Activated gamma-delta T cell (primary cell): Measurements from ENCODE around the gene PRPH2.
"Not testable (repeated sequence)": the region's sequence is repeated elsewhere in the genome, so short reads cannot be mapped to it uniquely, and the experiment has no call there.

Experiments used
- DNase-seq: peaks from one replicate; lab custom pipeline; 2025; lab: John Stamatoyannopoulos, UW

PRPH2 gene

DNA sequence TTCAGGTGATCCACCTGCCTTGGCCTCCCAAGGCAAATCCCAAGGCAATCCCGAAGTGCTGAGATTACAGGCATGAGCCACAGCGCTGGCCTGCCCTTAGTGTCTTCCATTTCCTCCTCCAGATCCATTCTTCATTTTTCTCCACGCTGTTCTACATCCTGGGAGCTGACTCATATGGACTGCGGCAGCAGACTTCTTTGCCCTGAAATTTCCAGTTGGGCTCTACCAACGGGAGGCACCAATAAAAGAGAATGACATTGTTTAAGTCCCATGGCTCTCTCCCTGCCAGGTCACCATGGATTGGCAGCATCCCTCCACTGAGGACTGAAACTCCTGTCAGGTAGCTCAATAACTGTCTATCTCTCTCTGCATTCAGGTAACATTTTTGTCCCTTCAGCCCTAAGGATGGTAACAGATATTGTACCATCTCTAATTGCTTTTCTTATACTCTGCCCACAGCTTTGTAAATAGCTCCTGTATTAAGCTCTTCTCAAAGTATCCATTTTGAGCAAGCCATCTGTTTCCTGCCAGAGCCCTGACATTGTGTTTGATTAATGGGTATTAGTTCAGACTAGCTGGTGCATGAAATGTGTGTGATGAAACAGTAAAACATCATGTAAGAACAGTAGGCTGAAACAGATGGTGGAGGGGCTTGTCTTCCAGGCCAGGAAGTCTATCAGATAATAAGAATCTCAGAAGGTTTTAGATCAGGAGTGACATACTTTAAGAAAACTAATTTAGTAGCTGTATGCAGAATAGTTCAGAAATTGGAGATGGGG, 19.9 kb upstream of the PRPH2 start:
- DNase-seq: no peak

DNA sequence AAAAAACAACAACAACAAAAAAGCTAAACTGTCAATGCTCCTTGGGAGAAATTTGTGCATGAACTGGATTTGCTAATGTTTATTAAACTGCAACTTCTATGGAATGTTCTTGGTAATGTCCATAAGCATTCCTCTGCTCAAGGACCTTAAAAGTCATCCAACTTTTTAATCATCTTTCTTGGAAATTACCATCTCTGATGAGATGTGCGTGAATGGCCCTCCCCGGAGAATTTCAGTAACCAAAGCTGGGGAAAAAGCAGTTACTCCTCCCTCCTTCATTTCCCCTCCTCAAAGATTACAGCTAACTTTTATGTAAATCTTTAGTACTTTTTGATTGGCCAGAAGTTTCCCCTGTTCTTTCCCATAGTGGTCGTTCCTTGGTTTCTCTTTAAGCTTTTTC, 18.3 kb upstream of the PRPH2 start:
- DNase-seq: no peak

DNA sequence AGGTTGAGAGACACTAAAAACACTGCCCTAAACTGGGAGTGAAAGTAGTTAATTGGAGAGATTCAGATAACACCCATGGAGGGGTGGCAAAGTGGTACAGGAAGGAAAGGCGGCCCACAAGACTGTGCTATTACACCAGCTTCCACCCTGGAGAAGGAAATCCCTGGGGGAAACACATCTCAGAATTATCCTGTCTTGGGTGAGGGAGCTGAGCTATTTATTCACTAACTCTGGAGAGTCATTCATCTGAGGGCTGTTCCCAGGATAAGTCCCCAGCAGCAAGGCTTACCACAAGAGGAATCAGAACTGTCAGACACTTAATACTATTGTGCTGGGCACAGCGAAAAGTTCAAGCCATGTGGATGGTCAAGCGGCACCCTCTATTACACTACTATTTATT, 13.6 kb upstream of the PRPH2 start:
- no peak for DNase-seq

DNA sequence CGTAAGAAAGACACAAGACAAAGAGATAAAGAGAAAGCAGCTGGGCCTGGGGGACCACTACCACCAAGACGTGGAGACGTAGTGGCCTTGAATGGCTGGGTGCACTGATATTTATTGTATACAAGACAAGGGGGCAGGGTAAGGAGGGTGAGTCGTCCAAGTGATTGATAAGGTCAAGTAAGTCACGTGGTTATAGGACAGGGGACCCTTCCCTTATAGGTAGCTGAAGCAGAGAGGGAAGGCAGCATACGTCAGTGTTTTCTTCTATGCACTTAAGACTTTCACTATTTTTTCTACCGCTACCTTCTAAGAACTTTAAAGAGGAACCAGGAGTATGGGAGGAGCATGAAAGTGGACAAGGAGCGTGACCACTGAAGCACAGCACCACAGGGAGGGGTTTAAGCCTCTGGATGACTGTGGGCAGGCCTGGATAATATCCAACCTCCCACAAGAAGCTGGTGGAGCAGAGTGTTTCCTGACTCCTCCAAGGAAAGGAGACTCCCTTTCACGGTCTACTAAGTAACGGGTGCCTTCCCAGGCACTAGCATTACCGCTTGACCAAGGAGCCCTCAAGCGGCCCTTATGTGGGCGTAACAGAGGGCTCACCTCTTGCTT, 11.6 kb upstream of the PRPH2 start:
- DNase-seq: not testable (repeated sequence)

DNA sequence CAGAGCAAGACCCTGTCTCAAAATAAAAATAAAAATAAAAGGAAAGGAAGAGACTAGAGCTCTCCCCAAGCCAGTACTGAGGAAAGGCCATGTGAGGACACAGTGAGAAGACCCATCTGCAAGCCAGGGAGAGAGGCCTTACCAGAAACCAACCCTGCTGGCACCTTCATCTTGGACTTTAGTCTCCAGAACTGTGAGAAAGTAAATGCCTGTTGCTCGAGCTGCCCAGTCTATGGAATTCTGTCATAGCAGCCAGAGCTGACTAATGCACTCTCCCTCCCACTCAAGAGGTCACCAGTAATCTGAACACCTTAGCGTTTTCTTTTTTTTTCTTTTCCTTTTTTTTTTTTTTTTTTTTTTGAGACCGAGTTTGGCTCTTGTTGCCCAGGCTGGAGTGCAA, 7.3 kb upstream of the PRPH2 start:
- no peak for DNase-seq

DNA sequence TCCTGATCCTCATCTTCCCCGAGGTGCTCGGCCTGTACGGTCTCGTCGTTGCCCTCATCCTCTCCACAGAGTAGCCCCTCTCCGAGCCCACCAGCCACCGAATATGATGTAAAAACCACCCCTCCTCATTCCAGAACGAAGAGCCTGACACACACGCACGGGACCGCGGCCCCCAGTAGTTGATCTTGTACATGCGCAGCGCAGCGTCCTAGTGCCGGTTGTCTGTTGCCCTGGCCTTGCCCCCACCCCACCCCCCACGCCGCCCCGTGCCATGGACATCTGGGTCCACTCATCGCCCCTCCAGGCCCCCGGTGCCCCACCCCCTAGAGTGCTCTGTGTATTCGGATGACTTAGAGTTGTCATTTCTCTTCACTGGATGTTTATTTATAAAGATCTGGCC, 5.2 kb upstream of the PRPH2 start:
- no peak for DNase-seq

DNA sequence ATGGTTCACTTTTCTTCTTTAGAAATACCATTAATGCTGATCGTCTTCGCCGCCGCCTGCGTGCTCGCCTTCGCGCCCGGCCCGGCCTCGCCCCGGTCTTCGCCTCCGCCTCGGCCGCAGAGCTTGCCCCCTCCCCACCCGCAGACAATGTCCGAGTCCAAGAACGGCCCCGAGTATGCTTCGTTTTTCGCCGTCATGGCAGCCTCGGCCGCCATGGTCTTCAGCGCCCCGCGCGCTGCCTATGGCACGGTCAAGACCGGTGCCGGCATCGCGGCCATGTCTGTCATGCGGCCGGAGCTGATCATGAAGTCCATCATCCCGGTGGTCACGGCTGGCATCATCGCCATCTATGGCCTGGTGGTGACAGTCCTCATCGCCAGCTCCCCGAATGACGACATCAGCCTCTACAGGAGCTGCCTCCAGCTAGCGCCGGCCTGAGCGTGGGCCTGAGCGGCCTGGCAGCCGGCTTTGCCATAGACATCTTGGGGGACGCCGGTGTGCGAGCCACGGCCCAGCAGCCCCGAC, 4.8 kb upstream of the PRPH2 start:
- no peak for DNase-seq

DNA sequence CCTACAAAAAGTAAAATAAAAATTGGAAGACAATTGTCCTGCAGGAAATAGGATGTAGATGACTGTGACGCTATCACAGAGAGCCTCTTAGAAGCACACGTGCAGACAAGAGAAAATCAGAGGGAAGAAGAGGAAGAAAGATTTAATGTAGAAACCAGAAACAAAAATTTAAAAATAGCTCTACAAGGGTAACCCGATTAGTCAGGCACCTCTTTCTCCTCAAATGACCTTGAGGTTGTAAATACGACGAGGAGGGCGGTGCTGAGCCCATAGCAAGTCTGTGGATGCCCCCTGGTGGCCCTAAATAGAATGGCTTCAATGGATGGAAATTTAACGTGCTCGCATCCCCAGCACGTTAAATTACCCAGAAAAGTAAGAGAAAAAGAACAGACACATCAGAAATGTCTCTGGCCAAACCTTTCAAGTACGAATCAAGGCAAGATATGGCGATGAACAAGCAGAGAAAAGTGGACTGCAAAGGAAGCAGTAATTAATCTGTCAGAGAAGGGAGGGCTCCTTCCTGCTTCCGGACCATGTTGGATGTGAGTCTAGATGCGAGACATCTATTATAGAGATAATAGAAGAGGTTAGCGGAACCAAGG, 4.2 kb upstream of the PRPH2 start:
- DNase-seq: no peak

DNA sequence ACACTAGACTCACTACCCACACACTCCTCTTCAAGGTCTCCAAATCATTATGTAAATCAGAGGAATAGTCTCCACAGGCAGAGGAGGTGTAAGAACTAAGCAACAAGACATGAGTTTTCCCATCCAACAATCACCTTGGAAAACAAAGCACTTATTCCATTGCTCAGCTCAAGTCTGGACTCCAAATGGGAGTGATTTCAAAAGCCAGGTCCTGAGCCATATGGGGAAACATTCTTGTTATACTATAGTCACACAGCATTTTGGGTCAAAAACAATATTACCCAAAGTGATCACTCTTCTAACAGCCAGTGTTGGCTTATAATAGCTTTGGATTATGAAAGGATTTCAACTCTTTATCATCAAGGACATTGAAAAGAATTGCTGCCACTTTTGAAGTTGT, 3.6 kb upstream of the PRPH2 start:
- no peak for DNase-seq

DNA sequence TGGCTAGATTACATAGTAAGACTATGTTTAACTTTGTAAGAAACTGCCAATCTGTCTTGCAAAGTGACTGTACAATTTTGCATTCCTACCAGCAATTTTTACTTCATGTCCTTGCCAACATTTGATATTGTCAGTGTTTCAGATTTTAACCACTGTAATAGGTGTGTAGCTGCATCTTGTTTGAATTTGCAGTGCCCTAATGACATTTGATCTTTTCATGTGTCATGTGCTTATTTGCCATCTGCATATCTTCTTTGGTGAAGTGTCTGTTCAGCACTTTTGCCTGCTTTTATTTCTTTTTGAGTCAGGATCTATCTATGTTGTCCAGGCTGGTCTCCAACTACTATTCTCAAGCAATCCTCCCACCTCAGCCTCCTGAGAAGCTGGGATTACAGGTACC, 2.4 kb upstream of the PRPH2 start:
- no peak for DNase-seq

DNA sequence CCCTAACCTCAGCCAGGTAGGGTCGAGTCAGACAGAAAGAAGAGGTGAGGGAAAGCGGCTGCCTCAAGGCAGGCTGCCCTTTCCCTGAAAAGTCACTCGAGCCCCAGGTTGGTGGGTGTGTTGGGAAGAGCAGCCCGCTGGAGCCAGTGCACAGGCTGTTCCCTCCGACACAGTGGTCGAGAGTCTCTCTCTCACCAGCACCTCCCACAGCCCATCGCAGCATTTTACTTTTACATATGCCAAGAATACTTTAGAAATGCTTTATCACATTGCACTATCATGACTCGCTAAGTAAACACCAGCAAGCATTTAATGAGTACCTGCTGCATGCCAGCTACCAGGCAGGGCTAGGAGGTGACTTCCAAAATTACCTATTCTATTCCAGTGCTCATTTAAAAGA, 1.7 kb downstream of the PRPH2 start:
- DNase-seq: no peak

DNA sequence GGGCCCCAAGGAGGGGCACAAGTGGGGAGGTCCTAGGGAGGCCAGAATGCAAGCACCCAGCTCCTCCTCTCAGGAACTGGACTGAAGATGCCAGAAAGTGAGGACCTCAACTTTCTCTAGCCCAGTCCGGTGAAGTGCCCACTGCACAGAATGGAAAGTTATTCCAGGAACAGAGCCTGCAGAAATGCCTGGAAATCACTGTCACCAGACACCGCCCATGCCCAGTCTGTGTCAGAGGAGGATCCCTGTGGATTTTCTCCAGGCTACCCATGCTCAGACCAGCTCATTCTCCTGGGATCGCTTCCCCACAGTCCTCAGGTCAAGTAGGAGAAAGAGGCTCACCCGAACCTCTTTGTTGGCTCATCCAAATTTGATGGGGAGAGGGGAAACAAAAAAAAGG, 6.5 kb downstream of the PRPH2 start:
- no peak for DNase-seq

DNA sequence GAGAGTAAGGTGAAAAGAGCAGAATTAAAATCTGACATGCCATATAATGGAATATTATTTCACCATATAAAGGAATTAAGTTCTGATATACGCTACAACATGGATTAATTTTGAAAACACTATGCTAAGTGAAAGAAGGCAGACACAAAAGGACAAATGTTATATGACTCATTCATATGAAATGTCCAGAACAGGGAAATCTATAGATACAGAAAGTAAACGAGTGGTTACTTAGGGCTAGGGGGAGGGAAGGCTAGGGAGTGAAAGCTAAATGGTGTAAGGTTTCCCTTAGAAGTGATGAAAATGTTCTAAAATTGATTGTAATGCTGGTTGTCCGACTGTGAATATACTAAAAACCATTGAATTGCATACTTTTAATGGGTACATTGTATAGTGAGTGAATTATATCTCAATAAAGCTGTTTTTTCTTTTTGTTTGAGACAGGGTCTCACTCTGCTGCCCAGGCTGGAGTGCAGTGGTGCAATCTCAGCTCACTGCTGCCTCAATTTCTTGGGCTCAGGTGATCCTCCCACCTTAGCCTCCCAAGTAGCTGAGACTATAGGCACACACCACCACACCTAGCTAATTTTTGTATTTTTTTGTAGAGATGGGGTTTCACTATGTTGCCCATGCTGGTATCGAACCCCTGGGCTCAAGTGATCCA, 8.2 kb downstream of the PRPH2 start:
- no peak for DNase-seq

DNA sequence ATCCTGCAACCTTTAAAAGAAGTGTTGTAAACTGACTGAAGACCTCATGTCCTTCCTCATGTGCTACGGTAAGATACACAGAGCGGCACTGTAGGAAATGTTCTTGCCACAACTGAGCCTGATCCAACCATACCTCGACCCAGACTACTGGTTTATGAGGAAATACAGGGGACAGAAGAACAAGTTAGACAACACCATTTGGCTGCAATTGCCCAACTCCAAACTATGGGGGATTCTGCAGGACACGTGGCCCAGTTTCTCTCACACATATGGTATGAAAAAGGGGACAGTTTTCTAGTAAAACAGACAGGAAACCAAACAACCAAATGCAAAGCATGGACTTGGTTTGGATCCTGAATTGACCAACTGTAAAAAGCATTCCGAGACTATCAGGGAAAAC, 10.5 kb downstream of the PRPH2 start:
- DNase-seq: no peak

DNA sequence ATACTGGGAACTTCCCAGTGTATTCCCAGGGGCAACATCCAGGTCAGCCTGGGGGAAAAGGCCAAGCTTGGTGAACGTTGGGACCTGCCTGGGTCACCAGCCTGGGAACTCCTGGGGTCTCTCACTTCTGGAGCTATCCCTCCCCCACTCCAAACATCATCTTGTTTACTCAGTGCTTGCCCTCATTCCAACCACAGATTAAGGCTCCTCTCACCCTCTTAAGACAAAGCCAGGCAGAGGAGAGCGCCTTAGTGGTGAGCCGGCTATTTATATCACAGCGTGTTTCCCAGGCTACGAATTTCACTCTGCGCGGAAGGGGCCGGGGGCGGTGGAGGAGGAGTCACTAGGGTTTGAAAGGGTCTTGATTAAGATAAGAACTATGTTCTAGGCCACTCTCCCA, 12.1 kb downstream of the PRPH2 start:
- DNase-seq: no peak

DNA sequence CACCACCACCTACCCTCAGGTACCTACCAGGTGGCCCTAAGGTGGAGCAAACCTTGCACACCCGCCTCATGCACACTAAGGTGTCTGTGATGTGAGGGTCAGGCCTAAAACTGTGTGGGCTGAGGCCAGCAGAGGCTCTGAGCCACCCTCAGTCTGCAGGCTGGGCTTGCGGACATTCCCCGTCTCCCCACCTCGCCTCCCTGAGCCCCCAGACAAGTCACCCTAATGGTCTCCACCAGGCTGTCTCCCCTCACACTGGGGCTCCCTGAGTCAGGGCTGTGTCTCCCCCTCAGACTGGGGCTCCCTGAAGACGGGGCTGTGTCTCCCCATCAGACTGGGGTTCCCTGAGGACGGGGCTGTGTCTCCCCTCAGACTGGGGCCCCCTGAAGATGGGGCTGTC, 12.5 kb downstream of the PRPH2 start:
- DNase-seq: no peak

DNA sequence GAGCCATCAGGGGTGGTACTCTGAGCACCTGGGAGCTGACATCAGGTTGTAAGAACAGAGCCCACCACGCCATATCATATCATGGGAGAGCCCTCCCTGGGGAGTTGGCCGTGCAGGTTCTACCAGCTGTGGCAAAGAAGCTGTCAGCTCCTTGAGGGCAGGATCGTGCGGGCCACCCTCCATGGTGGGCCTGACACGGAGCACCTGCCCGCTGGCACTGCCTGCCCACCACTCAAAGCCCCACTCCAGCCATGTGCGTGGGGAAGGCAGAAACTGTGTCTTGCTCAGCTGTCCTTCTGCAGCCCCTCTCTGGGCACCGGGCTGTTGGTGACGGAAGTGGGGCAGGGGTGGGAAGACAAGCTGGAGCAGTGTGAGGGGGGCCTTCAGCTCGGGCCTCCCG, 14.3 kb downstream of the PRPH2 start:
- no peak for DNase-seq

DNA sequence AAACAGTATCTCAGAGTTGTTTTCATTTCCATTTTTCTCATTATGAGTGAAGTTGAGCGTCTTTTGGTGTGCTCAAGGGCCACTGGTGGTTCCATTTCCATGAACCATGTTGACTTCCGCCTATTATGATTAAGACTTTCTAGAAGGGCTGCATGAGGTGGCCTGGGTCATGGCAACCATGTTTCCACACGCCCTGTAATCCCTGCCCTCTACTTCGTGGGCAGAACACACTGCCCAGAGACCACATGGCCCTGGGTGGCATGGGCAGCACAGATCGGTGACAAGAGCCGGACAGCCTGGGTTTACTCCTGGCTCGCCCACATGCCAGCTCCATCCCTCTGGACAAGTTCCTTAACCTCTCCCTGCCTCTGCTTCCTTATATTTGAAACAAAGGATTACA, 14.8 kb downstream of the PRPH2 start:
- DNase-seq: no peak

DNA sequence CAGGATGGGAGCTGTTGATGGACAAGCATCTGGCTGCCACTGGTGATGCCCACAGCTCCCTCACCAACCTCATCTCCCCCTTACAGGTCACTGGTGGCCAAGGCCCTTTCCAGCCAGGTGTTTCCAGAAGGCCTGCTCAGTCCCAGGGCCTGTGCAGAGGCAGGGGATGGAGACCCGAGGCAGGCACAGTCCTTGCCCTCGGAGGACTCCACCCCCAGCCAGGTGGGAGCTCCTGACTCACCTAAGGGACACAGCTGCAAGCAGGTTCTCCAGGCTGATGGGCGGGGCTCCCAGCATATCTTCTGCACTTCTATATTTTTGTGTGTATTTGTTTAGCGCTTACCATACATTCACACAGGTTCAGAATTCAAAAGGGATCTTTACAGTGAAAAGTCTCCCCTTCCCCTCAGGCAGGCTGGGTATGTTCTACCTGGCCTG, 17.4 kb downstream of the PRPH2 start:
- DNase-seq: no peak

DNA sequence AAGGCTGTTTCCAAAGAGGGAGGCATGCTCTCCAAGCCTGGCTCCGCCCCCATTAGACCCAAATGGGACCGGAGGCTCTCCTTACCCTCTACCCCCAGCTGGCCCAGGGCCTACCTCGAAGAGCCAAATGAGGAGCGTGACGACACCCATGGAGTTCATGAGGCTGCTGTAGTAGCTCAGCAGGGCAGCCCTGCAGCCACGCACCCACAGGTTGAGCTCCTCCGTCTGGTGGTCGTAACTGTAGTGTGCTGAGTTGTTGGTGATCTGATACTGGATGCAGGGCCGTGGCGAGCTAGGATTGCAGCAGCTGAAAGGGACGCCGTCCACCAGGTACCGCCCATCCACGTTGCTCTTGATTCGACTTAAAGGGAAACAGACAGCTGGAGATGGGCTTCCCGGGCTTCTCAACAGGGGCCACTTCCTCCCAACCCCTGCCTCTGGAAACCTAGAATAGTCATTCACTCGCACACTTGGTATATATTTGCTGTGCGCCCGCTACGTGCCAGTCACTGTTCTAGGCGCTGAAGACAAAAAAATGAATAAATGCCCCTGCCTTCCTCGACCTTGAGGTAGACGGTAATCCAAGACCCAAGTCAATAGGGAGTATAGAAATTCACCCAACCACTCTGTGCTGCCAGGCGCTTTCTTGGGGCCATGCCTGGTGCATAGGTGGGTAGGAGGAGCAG, 18.0 kb downstream of the PRPH2 start:
- DNase-seq: no peak

DNA sequence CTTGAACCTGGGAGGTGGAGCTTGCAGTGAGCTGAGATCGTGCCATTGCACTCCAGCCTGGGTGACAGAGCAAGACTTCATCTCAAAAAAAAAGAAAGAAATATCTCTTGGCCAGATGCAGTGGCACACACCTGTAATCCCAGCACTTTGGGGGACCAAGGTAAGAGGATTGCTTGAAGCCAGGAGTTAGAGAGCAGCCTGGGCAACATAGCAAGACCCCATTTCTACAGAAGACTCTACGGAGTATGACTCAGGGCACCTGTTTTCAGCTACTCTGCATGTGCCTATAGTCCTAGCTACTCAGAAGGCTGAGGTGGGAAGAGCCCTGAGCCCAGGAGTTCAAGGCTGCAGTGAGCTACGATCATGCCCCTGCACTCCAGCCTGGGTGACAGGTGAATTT, 19.6 kb downstream of the PRPH2 start:
- DNase-seq: not testable (repeated sequence)

DNA sequence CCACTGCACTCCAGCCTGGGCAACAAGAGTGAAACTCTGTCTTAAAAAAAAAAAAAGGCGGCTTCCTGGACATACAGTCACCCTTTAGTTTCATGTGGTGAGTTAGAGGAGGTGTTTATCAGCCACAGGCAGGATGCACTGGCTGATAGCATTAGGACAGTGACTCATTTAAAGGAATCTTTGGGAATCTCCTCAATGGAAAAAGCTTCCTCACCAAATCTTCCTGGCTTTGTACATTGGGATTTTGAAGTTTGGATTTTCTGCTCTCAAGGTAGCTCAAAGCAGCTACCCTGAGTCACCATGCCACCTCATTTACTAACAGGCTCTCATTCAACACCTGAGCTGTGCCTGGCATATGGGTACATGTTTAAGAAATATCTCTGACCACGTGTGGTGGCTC, 20.2 kb downstream of the PRPH2 start:
- no peak for DNase-seq
